DND-41 (cell line): ENCODE data around the gene G6PC3.
"Not testable (repeated sequence)": the region's sequence is repeated elsewhere in the genome, so short reads cannot be mapped to it uniquely, and the experiment has no call there.

Source experiments
- ATAC-seq: fragments of 200-7000 bp; cut with Tn5 transposase; 3 replicates; pipeline ENCODE4 v1.9.1; 2021; ENCODE audit warnings: low read depth; ENCODE audit not compliant: insufficient read depth
- DNase-seq: peaks from one replicate; pipeline ENCODE4 v3.0.0-alpha.2; 2020
- H2AFZ ChIP-seq: 2 replicates; pipeline ENCODE4 v1.6.0; 2012; ENCODE audit warnings: low read depth, low read length
- H3K27ac ChIP-seq: 2 replicates; pipeline ENCODE4 v1.5.1; 2012; ENCODE audit warnings: low read length, inconsistent platforms
- H3K27me3 ChIP-seq: fragments of 200-600 bp; sonication (generic); 2 replicates; pipeline ENCODE4 v1.6.0; 2012; ENCODE audit warnings: low read length, mild to moderate bottlenecking, inconsistent platforms; ENCODE audit not compliant: insufficient read depth, poor library complexity
- H3K36me3 ChIP-seq: 2 replicates; pipeline ENCODE4 v1.5.1; 2012; ENCODE audit warnings: low read length, inconsistent platforms; ENCODE audit not compliant: insufficient read depth
- H3K4me1 ChIP-seq: 2 replicates; pipeline ENCODE4 v1.5.1; 2012; ENCODE audit warnings: mild to moderate bottlenecking, low read length; ENCODE audit not compliant: insufficient read depth
- H3K4me2 ChIP-seq: 2 replicates; pipeline ENCODE4 v1.6.0; 2012; ENCODE audit warnings: mild to moderate bottlenecking, moderate library complexity, low read length, inconsistent platforms; ENCODE audit not compliant: insufficient read depth
- H3K4me3 ChIP-seq, 2 experiments: fragments of 200-600 bp in 1 of 2; shearing (Covaris generic) in 1 of 2; 2 replicates each; pipeline ENCODE4 v1.5.1; 2012 to 2016; ENCODE audit warnings: inconsistent platforms in 2 of 2, low read length in 2 of 2, mild to moderate bottlenecking in 2 of 2, low read depth in 1 of 2, moderate library complexity in 1 of 2
- H3K79me2 ChIP-seq: 2 replicates; pipeline ENCODE4 v1.6.0; 2012; ENCODE audit warnings: low read length, inconsistent platforms; ENCODE audit not compliant: insufficient read depth
- H3K9ac ChIP-seq: 2 replicates; pipeline ENCODE4 v1.6.0; 2012; ENCODE audit warnings: low read depth, mild to moderate bottlenecking, inconsistent platforms, low read length, moderate library complexity
- H3K9me3 ChIP-seq: 2 replicates; pipeline ENCODE4 v1.5.1; 2012; ENCODE audit warnings: low read length, moderate library complexity, mild to moderate bottlenecking, inconsistent platforms; ENCODE audit not compliant: insufficient read depth, severe bottlenecking
- H4K20me1 ChIP-seq: 2 replicates; pipeline ENCODE4 v1.6.0; 2012; ENCODE audit warnings: low read length; ENCODE audit not compliant: insufficient read depth
- CTCF ChIP-seq: IDR thresholded peaks from 2 replicates; pipeline ENCODE4 v1.5.1; 2012; ENCODE audit warnings: borderline replicate concordance, low read length, moderate library complexity, mild to moderate bottlenecking; ENCODE audit not compliant: poor library complexity, severe bottlenecking; ENCODE audit errors: extremely low read depth
- EZH2 ChIP-seq: IDR thresholded peaks from 3 replicates; pipeline ENCODE4 v1.6.1; 2012; ENCODE audit warnings: borderline replicate concordance, low read depth, mild to moderate bottlenecking, moderate library complexity, low read length, inconsistent platforms; ENCODE audit not compliant: severe bottlenecking

G6PC3 gene

GRCh38 chr17:44119062-44119461, 48.5 kb downstream of the G6PC3 start:
- H3K4me1 ChIP-seq: peaks cover 15% of the 10 kb centered on the region
- no peak for ATAC-seq
- H3K9ac ChIP-seq: no peak overlapping the region
- no peak overlapping the region for H3K27ac ChIP-seq
- DNase-seq: no peak
- no peaks in the 10 kb centered on the region for H3K79me2 ChIP-seq
- H3K4me2 ChIP-seq: no peak overlapping the region
- H3K27me3 ChIP-seq: peaks cover 16% of the 10 kb centered on the region
- no peak overlapping the region for H2AFZ ChIP-seq
- no peaks in the 10 kb centered on the region for H3K36me3 ChIP-seq
- H3K9me3 ChIP-seq: no peaks in the 10 kb centered on the region
- H3K4me3 ChIP-seq: no peak overlapping the region
- H4K20me1 ChIP-seq: peaks cover 38% of the 10 kb centered on the region
- no peak for TF ChIP-seq CTCF
- TF ChIP-seq EZH2: no peak

GRCh38 chr17:44119798-44120197, 49.3 kb downstream of the G6PC3 start:
- ATAC-seq: no peak
- DNase-seq: no peak
- no peaks in the 10 kb centered on the region for H3K9me3 ChIP-seq
- H3K27me3 ChIP-seq: peaks cover 16% of the 10 kb centered on the region
- H3K79me2 ChIP-seq: no peaks in the 10 kb centered on the region
- TF ChIP-seq CTCF: no peak
- no peak for TF ChIP-seq EZH2
- H3K36me3 ChIP-seq: no peaks in the 10 kb centered on the region
- H3K4me3 ChIP-seq: no peak overlapping the region
- no peak overlapping the region for H3K4me2 ChIP-seq
- H3K27ac ChIP-seq: no peak overlapping the region
- H3K4me1 ChIP-seq: peaks cover 21% of the 10 kb centered on the region
- H4K20me1 ChIP-seq: peaks cover 38% of the 10 kb centered on the region
- H2AFZ ChIP-seq: no peak overlapping the region
- H3K9ac ChIP-seq: no peak overlapping the region

GRCh38 chr17:44120281-44120680, 49.7 kb downstream of the G6PC3 start:
- not testable (repeated sequence) for H3K27ac ChIP-seq, ATAC-seq, H3K79me2 ChIP-seq, DNase-seq, H3K9me3 ChIP-seq, H3K36me3 ChIP-seq, H3K4me3 ChIP-seq, H3K9ac ChIP-seq, H3K4me2 ChIP-seq, H2AFZ ChIP-seq
- H3K4me1 ChIP-seq: peaks cover 21% of the 10 kb centered on the region
- peaks cover 38% of the 10 kb centered on the region for H4K20me1 ChIP-seq
- peaks cover 16% of the 10 kb centered on the region for H3K27me3 ChIP-seq

- no peak overlapping the region for H3K4me3 ChIP-seq
- H3K4me1 ChIP-seq: peaks cover 21% of the 10 kb centered on the region
- H3K9me3 ChIP-seq: no peaks in the 10 kb centered on the region
- H3K36me3 ChIP-seq: no peaks in the 10 kb centered on the region
- H4K20me1 ChIP-seq: peaks cover 31% of the 10 kb centered on the region
- H3K4me2 ChIP-seq: no peak overlapping the region
- H3K27ac ChIP-seq: no peak overlapping the region
- H3K27me3 ChIP-seq: peaks cover 16% of the 10 kb centered on the region
- no peak overlapping the region for H3K9ac ChIP-seq
- ATAC-seq (no peak), DNase-seq (no peak)
- TF ChIP-seq EZH2 (no peak), CTCF (no peak)
- no peak overlapping the region for H2AFZ ChIP-seq
- no peaks in the 10 kb centered on the region for H3K79me2 ChIP-seq
These were observed 50.5 kb downstream of the G6PC3 start for GRCh38 chr17:44120851-44121605.
